Ascending aorta (tissue), 2 donors: ENCODE results near the gene RNASE4. TPM values are rescaled to one million over a fixed set of nuclear protein-coding genes. Genes with fewer than 3 reads are reported as not detected.

Experiments
- DNase-seq, 2 donors: peaks; one replicate each; pipeline ENCODE4 v3.0.0-alpha.2; 2019; ENCODE audit warnings: low spot score in 2 of 2
- H3K27ac ChIP-seq, 2 donors: fragments of 200-600 bp; sonication (generic); one replicate each; pipeline ENCODE4 v1.5.1; 2016 to 2017; ENCODE audit warnings: mild to moderate bottlenecking in 1 of 2
- H3K27me3 ChIP-seq: fragments of 200-600 bp; sonication (generic); one replicate; pipeline ENCODE4 v1.5.1; 2017
- H3K36me3 ChIP-seq, 2 donors: fragments of 200-600 bp; sonication (generic); one replicate each; pipeline ENCODE4 v1.5.1; 2016
- H3K4me1 ChIP-seq, 2 donors: fragments of 200-600 bp; sonication (generic); one replicate each; pipeline ENCODE4 v1.5.1; 2016 to 2017; ENCODE audit warnings: mild to moderate bottlenecking in 1 of 2
- H3K4me3 ChIP-seq, 2 donors: fragments of 200-600 bp; sonication (generic); one replicate each; pipeline ENCODE4 v1.5.1; 2016 to 2017; ENCODE audit warnings: mild to moderate bottlenecking in 1 of 2
- H3K9me3 ChIP-seq, 2 donors: fragments of 200-600 bp; sonication (generic); one replicate each; pipeline ENCODE4 v1.5.1; 2016
- intact Hi-C: fragments of 100-400 bp; cut with DNase I; formaldehyde crosslinking; loops from one replicate; pipeline ENCODE4 v1.15.1; 2023
- total RNA-seq: library from RNA; depleted of rRNA; stranded (reverse); fragments of >200 nt; gene quantifications from one replicate; pipeline ENCODE4 v1.1.0, GENCODE V29; 2016
- TF ChIP-seq, protein P1 (sequence below), 3 experiments: fragments of 200-600 bp in 2 of 3; fragments of 450-650 bp in 1 of 3; sonication (generic) in 2 of 3; IDR thresholded peaks; one replicate each; pipeline ENCODE4 v1.5.1; 2016 to 2019; ENCODE audit warnings: antibody characterized with exemption in 3 of 3, mild to moderate bottlenecking in 1 of 3, moderate library complexity in 1 of 3

RNASE4 gene
- total RNA-seq, 1 donor from 2014 or later = 23.2 TPM

DNA sequence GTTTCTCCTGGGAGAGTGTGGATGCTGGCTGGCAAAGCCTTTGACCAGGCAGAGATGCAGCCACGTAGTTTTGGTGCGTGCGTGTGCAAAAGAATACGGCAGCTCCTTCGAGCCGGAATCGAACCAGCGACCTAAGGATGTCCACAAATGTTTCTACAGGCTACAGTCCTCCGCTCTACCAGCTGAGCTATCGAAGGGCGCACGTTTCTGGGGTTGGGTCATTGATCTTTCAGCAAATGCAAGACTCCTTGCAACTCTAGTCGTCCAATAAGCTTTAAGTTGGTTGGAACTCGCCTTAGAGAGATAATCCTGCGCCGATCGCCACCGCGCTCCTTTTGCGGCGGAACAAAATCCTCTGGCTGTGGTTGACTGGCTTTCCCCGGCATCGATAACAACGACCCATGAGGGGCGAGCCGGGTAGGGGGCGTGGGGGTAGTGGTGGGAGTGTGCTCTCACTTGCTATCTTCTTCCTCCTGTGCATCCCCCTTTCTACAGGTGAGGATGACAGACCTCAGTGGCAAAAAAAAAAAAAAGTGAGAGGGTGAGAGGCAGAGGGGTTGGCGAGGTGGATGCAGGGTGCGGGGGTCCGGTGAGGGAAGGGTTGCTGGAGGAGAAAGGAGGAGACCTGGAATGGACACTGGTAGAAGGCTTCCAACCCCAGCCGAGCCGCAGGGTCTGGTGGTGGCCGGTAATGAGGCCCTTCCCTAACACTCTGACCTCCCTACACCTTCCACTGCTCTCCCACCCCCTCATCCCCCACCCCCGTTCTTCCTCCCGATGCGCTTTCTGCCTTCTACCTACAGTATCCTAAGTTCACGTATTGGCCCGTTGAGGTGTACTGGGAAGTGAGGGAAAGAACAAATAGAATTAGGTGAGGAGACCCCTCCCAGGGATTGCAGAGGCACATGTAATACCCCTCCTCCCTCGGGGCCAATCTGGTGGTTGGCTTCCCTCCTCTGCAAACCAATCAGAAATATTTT is 31.1 kb upstream of the RNASE4 start:
- H3K9me3 ChIP-seq = no peaks in the 10 kb centered on the region
- no peaks in the 10 kb centered on the region for H3K4me1 ChIP-seq
- no peaks in the 10 kb centered on the region for H3K36me3 ChIP-seq
- H3K4me3 ChIP-seq = no peak overlapping the region
- intact Hi-C loops = no loop called here
- H3K27me3 ChIP-seq = no peaks in the 10 kb centered on the region
- TF ChIP-seq, protein P1, sequence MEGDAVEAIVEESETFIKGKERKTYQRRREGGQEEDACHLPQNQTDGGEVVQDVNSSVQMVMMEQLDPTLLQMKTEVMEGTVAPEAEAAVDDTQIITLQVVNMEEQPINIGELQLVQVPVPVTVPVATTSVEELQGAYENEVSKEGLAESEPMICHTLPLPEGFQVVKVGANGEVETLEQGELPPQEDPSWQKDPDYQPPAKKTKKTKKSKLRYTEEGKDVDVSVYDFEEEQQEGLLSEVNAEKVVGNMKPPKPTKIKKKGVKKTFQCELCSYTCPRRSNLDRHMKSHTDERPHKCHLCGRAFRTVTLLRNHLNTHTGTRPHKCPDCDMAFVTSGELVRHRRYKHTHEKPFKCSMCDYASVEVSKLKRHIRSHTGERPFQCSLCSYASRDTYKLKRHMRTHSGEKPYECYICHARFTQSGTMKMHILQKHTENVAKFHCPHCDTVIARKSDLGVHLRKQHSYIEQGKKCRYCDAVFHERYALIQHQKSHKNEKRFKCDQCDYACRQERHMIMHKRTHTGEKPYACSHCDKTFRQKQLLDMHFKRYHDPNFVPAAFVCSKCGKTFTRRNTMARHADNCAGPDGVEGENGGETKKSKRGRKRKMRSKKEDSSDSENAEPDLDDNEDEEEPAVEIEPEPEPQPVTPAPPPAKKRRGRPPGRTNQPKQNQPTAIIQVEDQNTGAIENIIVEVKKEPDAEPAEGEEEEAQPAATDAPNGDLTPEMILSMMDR (IDR thresholded peaks at IDR 0.05) = no peak
- H3K27ac ChIP-seq = no peak overlapping the region
- no peak for DNase-seq

DNA sequence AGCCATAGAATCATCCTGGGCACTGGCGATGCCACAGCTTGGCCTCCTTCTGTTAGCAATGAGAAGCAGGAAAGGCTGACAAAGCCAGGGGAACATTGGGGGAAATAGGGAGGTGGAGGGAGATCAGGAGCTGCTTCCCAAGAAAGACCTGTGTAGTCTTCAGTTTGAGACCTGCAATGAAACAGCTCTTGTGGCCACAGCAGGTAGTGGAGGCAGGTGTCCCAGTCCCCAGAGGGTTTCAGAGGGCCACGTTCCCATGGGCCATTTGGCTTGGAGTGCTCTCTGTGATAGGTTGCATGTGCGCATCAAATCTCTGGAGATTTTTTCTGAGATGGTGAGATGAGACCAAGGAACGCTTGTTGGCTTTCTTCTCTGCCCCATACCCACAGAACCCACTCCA is 28.5 kb upstream of the RNASE4 start:
- no peaks in the 10 kb centered on the region for H3K9me3 ChIP-seq
- H3K4me3 ChIP-seq = no peak overlapping the region
- no peaks in the 10 kb centered on the region for H3K36me3 ChIP-seq
- no peaks in the 10 kb centered on the region for H3K4me1 ChIP-seq
- TF ChIP-seq, protein P1 (IDR thresholded peaks at IDR 0.05) = no peak
- no peak for DNase-seq
- peaks cover 5% of the 10 kb centered on the region for H3K27me3 ChIP-seq
- no peak overlapping the region for H3K27ac ChIP-seq
- intact Hi-C loops = no loop called here

DNA sequence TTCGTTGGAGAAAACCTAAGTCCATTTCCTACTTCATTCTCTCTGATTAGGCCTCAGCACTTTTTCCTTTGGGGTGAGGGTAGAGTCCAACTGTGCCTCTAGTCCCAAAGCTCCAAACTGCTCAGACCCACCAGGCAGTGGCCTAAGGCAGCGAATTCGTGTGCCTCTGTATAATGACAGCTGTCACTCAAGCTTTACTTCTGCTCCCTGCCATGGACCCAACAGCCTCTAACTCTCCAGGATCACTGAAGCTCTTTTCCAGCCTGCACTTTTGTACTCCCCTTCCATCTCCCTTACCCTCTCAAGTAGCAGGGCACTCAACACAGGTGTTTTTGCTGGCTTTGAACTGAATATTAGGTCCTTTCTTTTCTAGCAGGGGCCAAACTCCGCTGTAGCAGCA is 28.1 kb upstream of the RNASE4 start:
- no peak overlapping the region for H3K4me3 ChIP-seq
- H3K4me1 ChIP-seq = no peaks in the 10 kb centered on the region
- H3K36me3 ChIP-seq = no peaks in the 10 kb centered on the region
- TF ChIP-seq, protein P1 (IDR thresholded peaks at IDR 0.05) = no peak
- peaks cover 5% of the 10 kb centered on the region for H3K27me3 ChIP-seq
- DNase-seq = no peak
- H3K27ac ChIP-seq = no peak overlapping the region
- intact Hi-C loops = no loop called here
- H3K9me3 ChIP-seq = no peaks in the 10 kb centered on the region

DNA sequence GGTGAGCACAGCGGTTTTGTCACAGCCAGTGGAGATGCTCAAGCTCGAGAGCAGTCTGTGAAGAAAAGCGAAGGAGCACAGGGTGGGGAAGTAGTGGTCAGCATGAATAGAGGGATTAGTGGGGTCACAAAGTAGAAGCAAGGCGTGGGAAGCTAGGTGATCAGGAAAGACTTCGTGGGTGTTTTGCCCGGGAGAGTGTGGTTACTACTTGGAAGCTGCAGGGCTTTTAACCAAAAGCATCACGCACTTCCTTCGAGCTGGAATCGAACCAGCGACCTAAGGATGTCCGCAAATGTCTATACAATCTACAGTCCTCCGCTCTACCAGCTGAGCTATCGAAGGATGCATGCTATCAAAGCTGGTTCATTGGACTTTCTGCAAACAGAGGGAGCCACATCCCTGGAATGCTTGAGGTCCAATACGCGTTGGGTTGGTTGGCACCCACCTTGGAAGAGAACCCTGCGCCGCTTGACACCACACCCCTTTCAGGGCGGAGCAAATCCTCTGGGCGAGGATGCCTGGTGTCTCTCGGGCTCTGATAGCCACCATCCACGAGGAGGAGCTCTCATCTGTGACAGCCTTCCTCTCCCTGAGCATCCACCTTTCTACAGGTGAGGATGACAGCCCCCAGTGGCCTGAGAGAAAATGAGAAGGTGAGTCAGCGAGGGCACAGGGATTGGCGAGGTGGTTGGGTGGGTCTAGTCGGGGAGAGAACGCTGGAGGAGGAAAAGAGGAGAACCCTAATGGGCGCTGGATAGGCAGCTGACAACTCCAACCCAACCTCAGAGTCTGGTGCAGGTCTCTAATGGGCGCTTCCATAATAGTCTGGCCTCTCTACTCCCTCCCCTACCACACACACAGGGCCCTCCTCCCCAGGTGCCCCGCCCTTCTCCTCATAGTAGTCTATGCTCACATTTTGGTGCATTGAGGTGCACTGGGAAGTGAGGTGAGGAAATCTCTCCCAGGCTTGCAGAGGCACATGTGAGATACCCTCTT is 26.8 kb upstream of the RNASE4 start:
- no peak overlapping the region for H3K4me3 ChIP-seq
- TF ChIP-seq, protein P1 (IDR thresholded peaks at IDR 0.05) = no peak
- no peak for DNase-seq
- H3K4me1 ChIP-seq = no peaks in the 10 kb centered on the region
- intact Hi-C loops = no loop called here
- no peak overlapping the region for H3K27ac ChIP-seq
- H3K27me3 ChIP-seq = peaks cover 5% of the 10 kb centered on the region
- no peaks in the 10 kb centered on the region for H3K9me3 ChIP-seq
- H3K36me3 ChIP-seq = no peaks in the 10 kb centered on the region

DNA sequence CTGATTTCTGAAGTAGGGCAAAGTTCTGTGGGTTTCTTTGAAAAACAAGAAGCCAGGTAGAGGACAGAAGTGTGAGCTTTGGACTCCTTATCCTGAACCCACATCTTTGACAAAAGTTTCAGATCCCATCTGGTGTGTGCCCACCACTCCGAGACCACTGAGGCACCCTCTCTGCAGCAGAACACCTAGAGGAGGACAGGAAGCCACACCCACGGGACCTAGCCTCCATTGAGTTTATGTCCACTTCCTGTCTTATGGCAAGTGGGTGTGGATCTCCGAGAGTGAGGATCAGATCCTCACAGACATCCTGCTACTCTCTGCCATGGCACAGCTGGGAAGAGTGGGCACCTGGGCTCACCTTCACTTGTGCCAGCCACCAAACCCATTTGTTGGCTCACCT is 26.1 kb upstream of the RNASE4 start:
- DNase-seq = no peak
- peaks cover 5% of the 10 kb centered on the region for H3K27me3 ChIP-seq

More for the DNA sequence above, 26.1 kb upstream of the RNASE4 start:
- no peaks in the 10 kb centered on the region for H3K9me3 ChIP-seq
- H3K36me3 ChIP-seq = no peaks in the 10 kb centered on the region
- intact Hi-C loops = no loop called here
- TF ChIP-seq, protein P1 (IDR thresholded peaks at IDR 0.05) = no peak
- no peak overlapping the region for H3K27ac ChIP-seq
- peaks cover 0 to 3% of the 10 kb centered on the region in 2 donors for H3K4me1 ChIP-seq
- no peak overlapping the region for H3K4me3 ChIP-seq
